ENCODE results near the gene WBP11. TPM values are rescaled to one million over a fixed set of nuclear protein-coding genes. Genes with fewer than 3 reads are reported as not detected.

WBP11 gene
- total RNA-seq, 1 experiment from 2014 or later, result 75.9 TPM

DNA sequence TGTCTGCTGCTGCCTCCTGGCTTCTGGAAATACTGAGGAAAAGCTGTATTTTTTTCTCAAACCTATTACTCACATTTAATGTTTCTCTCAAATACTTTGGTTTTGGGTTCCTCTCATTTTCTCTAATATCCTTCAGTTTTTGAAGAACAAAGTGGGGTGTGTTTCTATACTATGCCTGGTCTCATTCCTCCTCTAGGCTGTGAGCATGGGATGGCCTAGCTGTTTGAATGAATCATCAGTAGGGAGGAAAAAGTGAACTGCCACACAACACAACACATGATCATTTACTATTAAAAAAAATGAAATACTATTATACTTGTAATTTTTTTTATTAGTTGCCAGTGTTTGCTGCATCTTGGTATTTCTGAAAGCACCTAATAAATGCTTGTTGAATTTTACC, 22.0 kb upstream of the WBP11 start:
- H3K27me3 Mint-ChIP-seq (ENCODE audit: unreplicated experiment), result no peaks in the 10 kb centered on the region
- TF ChIP-seq, protein P1, sequence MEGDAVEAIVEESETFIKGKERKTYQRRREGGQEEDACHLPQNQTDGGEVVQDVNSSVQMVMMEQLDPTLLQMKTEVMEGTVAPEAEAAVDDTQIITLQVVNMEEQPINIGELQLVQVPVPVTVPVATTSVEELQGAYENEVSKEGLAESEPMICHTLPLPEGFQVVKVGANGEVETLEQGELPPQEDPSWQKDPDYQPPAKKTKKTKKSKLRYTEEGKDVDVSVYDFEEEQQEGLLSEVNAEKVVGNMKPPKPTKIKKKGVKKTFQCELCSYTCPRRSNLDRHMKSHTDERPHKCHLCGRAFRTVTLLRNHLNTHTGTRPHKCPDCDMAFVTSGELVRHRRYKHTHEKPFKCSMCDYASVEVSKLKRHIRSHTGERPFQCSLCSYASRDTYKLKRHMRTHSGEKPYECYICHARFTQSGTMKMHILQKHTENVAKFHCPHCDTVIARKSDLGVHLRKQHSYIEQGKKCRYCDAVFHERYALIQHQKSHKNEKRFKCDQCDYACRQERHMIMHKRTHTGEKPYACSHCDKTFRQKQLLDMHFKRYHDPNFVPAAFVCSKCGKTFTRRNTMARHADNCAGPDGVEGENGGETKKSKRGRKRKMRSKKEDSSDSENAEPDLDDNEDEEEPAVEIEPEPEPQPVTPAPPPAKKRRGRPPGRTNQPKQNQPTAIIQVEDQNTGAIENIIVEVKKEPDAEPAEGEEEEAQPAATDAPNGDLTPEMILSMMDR (IDR thresholded peaks at IDR 0.05; ENCODE audit: unreplicated experiment), result no peak
- no peak for DNase-seq
- no peaks in the 10 kb centered on the region for H3K36me3 Mint-ChIP-seq (ENCODE audit: insufficient read depth, unreplicated experiment)
- H3K4me3 Mint-ChIP-seq (ENCODE audit: low read depth, unreplicated experiment), result no peak overlapping the region
- intact Hi-C loops (cut with micrococcal nuclease; ENCODE audit: unreplicated experiment), result no loop called here
- no TSS peak for BruUV-seq (replicated peaks)
- H3K27ac Mint-ChIP-seq (ENCODE audit: unreplicated experiment), result no peak overlapping the region
- no peaks in the 10 kb centered on the region for H3K9me3 Mint-ChIP-seq (ENCODE audit: low read depth, unreplicated experiment)
- no peaks in the 10 kb centered on the region for H3K4me1 Mint-ChIP-seq (ENCODE audit: low read depth, unreplicated experiment)
- CTCF ChIA-PET, result no interaction called here

DNA sequence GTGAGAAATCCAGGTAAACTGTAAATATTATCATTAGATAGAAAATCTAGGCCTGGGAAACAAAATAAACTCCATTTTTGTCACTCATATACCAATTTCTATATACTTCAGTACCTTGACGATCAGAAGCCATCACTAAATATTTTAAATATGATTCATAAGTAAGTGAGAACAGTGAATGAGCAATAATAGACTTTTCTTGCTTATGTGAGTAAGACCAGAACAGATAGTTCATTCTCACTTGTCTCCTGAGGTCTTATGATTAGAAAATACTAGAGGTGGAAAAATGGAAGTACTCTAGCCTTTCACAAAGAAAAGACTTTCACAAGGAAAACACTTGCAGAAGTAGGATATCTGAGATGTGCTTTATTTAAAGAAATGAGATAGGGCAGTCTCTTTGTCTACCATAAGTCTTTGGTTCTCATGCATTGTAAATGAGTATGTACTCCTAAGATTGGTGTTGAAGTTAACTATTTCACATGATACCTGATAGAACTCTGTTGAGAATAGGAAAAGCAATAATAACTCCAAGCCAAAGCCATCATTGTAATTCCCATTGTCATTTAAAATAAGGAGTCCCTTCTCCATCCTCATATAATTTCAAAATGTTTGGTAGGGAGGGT, 20.8 kb upstream of the WBP11 start:
- CTCF ChIA-PET, result no interaction called here
- H3K4me3 Mint-ChIP-seq (ENCODE audit: low read depth, unreplicated experiment), result no peak overlapping the region
- H3K27ac Mint-ChIP-seq (ENCODE audit: unreplicated experiment), result no peak overlapping the region
- no TSS peak for BruUV-seq (replicated peaks)
- TF ChIP-seq, protein P1 (IDR thresholded peaks at IDR 0.05; ENCODE audit: unreplicated experiment), result no peak
- no peaks in the 10 kb centered on the region for H3K9me3 Mint-ChIP-seq (ENCODE audit: low read depth, unreplicated experiment)
- no peaks in the 10 kb centered on the region for H3K36me3 Mint-ChIP-seq (ENCODE audit: insufficient read depth, unreplicated experiment)
- DNase-seq, result no peak
- no peaks in the 10 kb centered on the region for H3K27me3 Mint-ChIP-seq (ENCODE audit: unreplicated experiment)
- intact Hi-C loops (cut with micrococcal nuclease; ENCODE audit: unreplicated experiment), result no loop called here
- no peaks in the 10 kb centered on the region for H3K4me1 Mint-ChIP-seq (ENCODE audit: low read depth, unreplicated experiment)

DNA sequence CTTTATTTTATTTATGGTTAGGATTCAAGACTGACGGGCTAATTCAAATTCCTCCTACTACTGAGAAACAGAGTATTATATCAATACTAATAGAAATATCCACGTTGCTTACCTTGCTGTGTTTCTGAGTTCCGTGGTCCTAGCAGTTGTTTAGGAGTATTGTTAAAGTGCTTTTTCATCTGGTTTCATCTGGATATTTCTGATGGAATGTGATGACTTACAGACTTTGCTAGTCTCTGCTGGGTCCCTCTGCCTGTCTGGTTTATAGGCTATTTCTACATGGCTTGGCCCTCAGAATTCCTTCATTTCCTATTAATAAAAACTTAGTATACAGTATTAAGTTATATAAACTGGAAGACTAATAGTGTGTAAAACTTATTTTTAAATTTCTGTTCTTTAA, 10.7 kb upstream of the WBP11 start, which contains the start of gene SMCO3:
TSS of gene SMCO3 (minus strand) at position 169 of the 400 bp plus-strand sequence. CDS start 7,502 bp downstream, outside the sequence.
- Mint-ChIP-seq H3K9me3 (ENCODE audit: low read depth, unreplicated experiment) (no peaks in the 10 kb centered on the region), H3K36me3 (ENCODE audit: insufficient read depth, unreplicated experiment) (no peaks in the 10 kb centered on the region), H3K4me1 (ENCODE audit: low read depth, unreplicated experiment) (peaks cover 9% of the 10 kb centered on the region), H3K4me3 (ENCODE audit: low read depth, unreplicated experiment) (no peak within 1 kb of the TSS), H3K27ac (ENCODE audit: unreplicated experiment) (no peak within 1 kb of the TSS), H3K27me3 (ENCODE audit: unreplicated experiment) (no peaks in the 10 kb centered on the region)
- no TSS peak for BruUV-seq (replicated peaks)
- TF ChIP-seq, protein P1 (IDR thresholded peaks at IDR 0.05; ENCODE audit: unreplicated experiment), result no peak
- intact Hi-C loops (cut with micrococcal nuclease; ENCODE audit: unreplicated experiment), result loop anchor here (10.0 kb wide), 1 partner anchor 331 kb away; no protein-coding TSS in a partner anchor
- CTCF ChIA-PET, result no interaction called here
- DNase-seq, result no peak

DNA sequence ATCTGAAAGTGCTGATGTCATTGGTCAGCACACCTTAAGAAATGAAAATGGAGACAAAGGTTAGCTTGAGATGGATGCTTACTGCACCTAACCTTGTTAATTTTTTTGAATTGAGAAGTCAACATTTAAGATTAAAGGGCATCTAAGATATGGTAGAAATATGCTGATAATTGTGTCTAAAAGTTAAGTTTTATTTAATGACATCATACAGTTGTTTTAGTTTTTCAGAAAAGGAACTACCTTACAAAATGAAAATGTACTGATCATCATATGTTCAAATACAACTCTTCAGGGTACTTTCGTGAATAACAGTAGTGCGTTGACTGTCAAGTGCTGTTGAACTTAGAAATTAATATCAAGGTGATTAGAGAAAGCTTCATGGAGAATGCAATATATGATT, 8.2 kb upstream of the WBP11 start:
- Mint-ChIP-seq H3K27ac (ENCODE audit: unreplicated experiment) (no peak overlapping the region), H3K27me3 (ENCODE audit: unreplicated experiment) (no peaks in the 10 kb centered on the region), H3K9me3 (ENCODE audit: low read depth, unreplicated experiment) (no peaks in the 10 kb centered on the region), H3K36me3 (ENCODE audit: insufficient read depth, unreplicated experiment) (no peaks in the 10 kb centered on the region), H3K4me3 (ENCODE audit: low read depth, unreplicated experiment) (no peak overlapping the region), H3K4me1 (ENCODE audit: low read depth, unreplicated experiment) (peaks cover 9% of the 10 kb centered on the region)
- intact Hi-C loops (cut with micrococcal nuclease; ENCODE audit: unreplicated experiment), result loop anchor here (1.0 to 10.0 kb wide), 3 partner anchors 34 to 333 kb away; no protein-coding TSS in a partner anchor
- CTCF ChIA-PET, result interaction anchor here (0.9 to 2.8 kb wide), 4 partner anchors 39 to 410 kb away, joined by 3 to 23 read pairs (median 5); partner anchors contain the start of gene RERG
- TF ChIP-seq, protein P1 (IDR thresholded peaks at IDR 0.05; ENCODE audit: unreplicated experiment), result no peak
- BruUV-seq (replicated peaks), result no TSS peak
- no peak for DNase-seq

All from Calu3 (cell line).